H9 (cell line): ENCODE measurements around the gene GALNT2. TPM values are rescaled to one million over a fixed set of nuclear protein-coding genes. Genes with fewer than 3 reads are reported as not detected.

Source experiments
- DNase-seq: peaks from one replicate; pipeline ENCODE4 v3.0.0-alpha.2; 2017
- H2AFZ ChIP-seq: one replicate; pipeline ENCODE4 v1.6.1; 2013; ENCODE audit warnings: mild to moderate bottlenecking, low read length, control low read depth, moderate library complexity
- H2AK5ac ChIP-seq: 2 replicates; pipeline ENCODE4 v1.6.1; 2013; ENCODE audit warnings: low read length, control low read depth, mixed read lengths; ENCODE audit not compliant: insufficient read length
- H2BK120ac ChIP-seq: one replicate; pipeline ENCODE4 v1.6.1; 2013; ENCODE audit warnings: low read depth, mild to moderate bottlenecking, low read length, control low read depth, inconsistent platforms; ENCODE audit not compliant: poor library complexity, severe bottlenecking
- H2BK12ac ChIP-seq: 2 replicates; pipeline ENCODE4 v1.6.1; 2013; ENCODE audit warnings: low read length, control low read depth, mixed read lengths, low read depth; ENCODE audit not compliant: insufficient read length
- H2BK15ac ChIP-seq: 2 replicates; pipeline ENCODE4 v1.6.1; 2013; ENCODE audit warnings: low read depth, low read length, control low read depth
- H2BK20ac ChIP-seq: one replicate; pipeline ENCODE4 v1.6.1; 2013; ENCODE audit warnings: low read depth, mild to moderate bottlenecking, low read length, control low read depth, inconsistent platforms; ENCODE audit not compliant: poor library complexity, severe bottlenecking
- H2BK5ac ChIP-seq: 2 replicates; pipeline ENCODE4 v1.6.1; 2013; ENCODE audit warnings: low read length, control low read depth, mixed read lengths; ENCODE audit not compliant: insufficient read length
- H3K14ac ChIP-seq: 2 replicates; pipeline ENCODE4 v1.6.1; 2013; ENCODE audit warnings: low read length, control low read depth; ENCODE audit not compliant: insufficient read depth
- H3K18ac ChIP-seq: 2 replicates; pipeline ENCODE4 v1.6.1; 2013; ENCODE audit warnings: low read depth, mild to moderate bottlenecking, mixed read lengths, low read length, control low read depth; ENCODE audit not compliant: insufficient read length
- H3K23ac ChIP-seq: 2 replicates; pipeline ENCODE4 v1.6.1; 2013; ENCODE audit warnings: low read length, control low read depth, mixed read lengths, low read depth; ENCODE audit not compliant: insufficient read length
- H3K23me2 ChIP-seq: 2 replicates; pipeline ENCODE4 v1.6.1; 2013; ENCODE audit warnings: low read depth, mild to moderate bottlenecking, mixed read lengths, low read length, control low read depth; ENCODE audit not compliant: insufficient read length, poor library complexity, severe bottlenecking
- H3K27ac ChIP-seq: 2 replicates; pipeline ENCODE4 v1.5.1; 2013; ENCODE audit warnings: low read length, control low read depth, mixed read lengths, low read depth; ENCODE audit not compliant: insufficient read length
- H3K27me3 ChIP-seq: 2 replicates; pipeline ENCODE4 v1.6.1; 2013; ENCODE audit warnings: low read length, control low read depth, inconsistent platforms; ENCODE audit not compliant: insufficient read depth
- H3K4ac ChIP-seq: 2 replicates; pipeline ENCODE4 v1.6.1; 2013; ENCODE audit warnings: low read depth, mild to moderate bottlenecking, control low read depth, inconsistent platforms, low read length, moderate library complexity
- H3K4me1 ChIP-seq: 2 replicates; pipeline ENCODE4 v1.6.1; 2013; ENCODE audit warnings: low read length, control low read depth, inconsistent platforms; ENCODE audit not compliant: insufficient read depth
- H3K4me2 ChIP-seq: 2 replicates; pipeline ENCODE4 v1.6.1; 2013; ENCODE audit warnings: low read length, control low read depth, mixed read lengths; ENCODE audit not compliant: insufficient read length, insufficient read depth
- H3K56ac ChIP-seq: 2 replicates; pipeline ENCODE4 v1.6.1; 2013; ENCODE audit warnings: low read depth, mild to moderate bottlenecking, mixed read lengths, low read length, control low read depth; ENCODE audit not compliant: insufficient read length
- H3K79me1 ChIP-seq: 2 replicates; pipeline ENCODE4 v1.6.1; 2013; ENCODE audit warnings: low read depth, mild to moderate bottlenecking, moderate library complexity, low read length, control low read depth, inconsistent platforms; ENCODE audit not compliant: insufficient read depth, poor library complexity, severe bottlenecking
- H3K79me2 ChIP-seq: 2 replicates; pipeline ENCODE4 v1.6.1; 2013; ENCODE audit warnings: low read length, control low read depth, inconsistent platforms; ENCODE audit not compliant: insufficient read depth
- H3K9ac ChIP-seq: 2 replicates; pipeline ENCODE4 v1.6.1; 2013; ENCODE audit warnings: low read length, control low read depth, mixed read lengths; ENCODE audit not compliant: insufficient read length; ENCODE audit errors: extremely low read depth
- H3K9me3 ChIP-seq: one replicate; pipeline ENCODE4 v1.6.1; 2013; ENCODE audit warnings: low read depth, low read length, inconsistent platforms; ENCODE audit not compliant: control insufficient read depth
- H3T11ph ChIP-seq: one replicate; pipeline ENCODE4 v1.6.1; 2013; ENCODE audit warnings: mild to moderate bottlenecking, low read length, control low read depth, inconsistent platforms
- H4K20me1 ChIP-seq: one replicate; pipeline ENCODE4 v1.6.1; 2013; ENCODE audit not compliant: control insufficient read depth, insufficient read length, insufficient read depth
- H4K5ac ChIP-seq: 2 replicates; pipeline ENCODE4 v1.6.1; 2013; ENCODE audit warnings: low read depth, mild to moderate bottlenecking, mixed read lengths, low read length, control low read depth; ENCODE audit not compliant: insufficient read length
- H4K8ac ChIP-seq: replicated peaks from 2 replicates; pipeline ENCODE4 v1.6.1; 2013; ENCODE audit warnings: low read length, control low read depth, mixed read lengths, low read depth; ENCODE audit not compliant: insufficient read length
- H4K91ac ChIP-seq: 2 replicates; pipeline ENCODE4 v1.6.1; 2013; ENCODE audit warnings: low read depth, mild to moderate bottlenecking, moderate library complexity, mixed read lengths, low read length, control low read depth; ENCODE audit not compliant: insufficient read length
- H3K27ac Mint-ChIP-seq, 3 experiments: 2 replicates in 2 of 3; 3 replicates in 1 of 3; pipeline ENCODE4 v1.8.0; 2020 to 2021; ENCODE audit warnings: mixed read lengths in 3 of 3, mild to moderate bottlenecking in 1 of 3, moderate library complexity in 1 of 3
- H3K27me3 Mint-ChIP-seq: 2 replicates; pipeline ENCODE4 v1.8.0; 2021; ENCODE audit warnings: low read depth, mild to moderate bottlenecking, moderate library complexity, mixed read lengths
- H3K36me3 Mint-ChIP-seq, 3 experiments: 2 replicates in 2 of 3; 3 replicates in 1 of 3; pipeline ENCODE4 v1.8.0; 2020 to 2021; ENCODE audit warnings: low read depth in 3 of 3, mixed read lengths in 3 of 3; ENCODE audit not compliant: insufficient read depth in 1 of 3
- H3K4me1 Mint-ChIP-seq, 2 experiments: 2 replicates each; pipeline ENCODE4 v1.8.0; 2020; ENCODE audit warnings: mixed read lengths in 2 of 2
- H3K4me3 Mint-ChIP-seq, 2 experiments: 2 replicates in 1 of 2; 3 replicates in 1 of 2; pipeline ENCODE4 v1.8.0; 2020 to 2021; ENCODE audit warnings: mild to moderate bottlenecking in 2 of 2, mixed read lengths in 2 of 2, moderate library complexity in 1 of 2
- H3K9me3 Mint-ChIP-seq, 2 experiments: 2 replicates in 1 of 2; 3 replicates in 1 of 2; pipeline ENCODE4 v1.8.0; 2020; ENCODE audit warnings: mild to moderate bottlenecking in 2 of 2, mixed read lengths in 2 of 2, moderate library complexity in 1 of 2
- CTCF ChIP-seq: fragments of 200-600 bp; sonication (generic); conservative IDR thresholded peaks from 3 replicates; pipeline ENCODE4 v1.8.0; 2021; ENCODE audit warnings: antibody characterized with exemption, mild to moderate bottlenecking
- WGBS: extraction: QIAGEN DNeasy Blood & Tissue Kit; methylation state at CpG from one replicate; pipeline ENCODE4 v1.1.7; 2013; ENCODE audit warnings: missing lambda C conversion rate, low lambda C conversion rate, mixed read lengths; ENCODE audit not compliant: insufficient read length; ENCODE audit errors: extremely low coverage; 5-methylcytosine and 5-hydroxymethylcytosine counted together
- total RNA-seq: library from RNA; stranded (reverse); gene quantifications from 2 replicates; pipeline ENCODE4 v1.2.1, GENCODE V29; 2021

The GALNT2 gene
- total RNA-seq, 1 experiment from 2014 or later, result 57.6 TPM

- Histone ChIP-seq H2BK12ac (no peak overlapping the region), H3K79me2 (no peaks in the 10 kb centered on the region), H3K79me1 (no peaks in the 10 kb centered on the region), H2BK120ac (no peak overlapping the region), H3K4me2 (no peak overlapping the region), H3K4me1 (no peaks in the 10 kb centered on the region), H3K27ac (no peak overlapping the region), H3K18ac (no peak overlapping the region), H3K9me3 (no peaks in the 10 kb centered on the region), H3K4ac (no peak overlapping the region), H3K56ac (no peak overlapping the region), H3K27me3 (no peaks in the 10 kb centered on the region), H3T11ph (no peak overlapping the region), H2AFZ (no peak overlapping the region), H4K8ac (no peak overlapping the region), H3K23ac (no peak overlapping the region), H3K14ac (no peak overlapping the region), H3K23me2 (no peaks in the 10 kb centered on the region), H2BK5ac (no peak overlapping the region), H4K5ac (no peak overlapping the region), H3K9ac (no peak overlapping the region), H2AK5ac (no peak overlapping the region), H2BK20ac (no peak overlapping the region), H4K20me1 (no peaks in the 10 kb centered on the region), H4K91ac (no peak overlapping the region), H2BK15ac (no peak overlapping the region)
- H3K4me1 Mint-ChIP-seq, result peaks cover 17 to 24% of the 10 kb centered on the region in 2 experiments
- no peaks in the 10 kb centered on the region for H3K27me3 Mint-ChIP-seq
- no peak for TF ChIP-seq CTCF
- no CpG with 5 or more reads among the region's 10 CpGs for WGBS
- no peak overlapping the region for H3K27ac Mint-ChIP-seq
- peaks cover 0 to 2% (median 1%) of the 10 kb centered on the region in 3 experiments; a peak in 3 of 7 replicates for H3K36me3 Mint-ChIP-seq
- no peak for DNase-seq
- no peak overlapping the region; a peak in 1 of 5 replicates for H3K4me3 Mint-ChIP-seq
- no peaks in the 10 kb centered on the region for H3K9me3 Mint-ChIP-seq
Measured at GRCh38 chr1:230286890-230287269, 219.8 kb downstream of the GALNT2 start.
